AG09319 (cell line): ENCODE measurements around the gene ADCK2.
"Not testable (repeated sequence)": the region's sequence is repeated elsewhere in the genome, so short reads cannot be mapped to it uniquely, and the experiment has no call there.

Source experiments
- DNase-seq: peaks from one replicate; pipeline ENCODE4 v3.0.0-alpha.2; 2010; ENCODE audit warnings: low read depth; ENCODE audit errors: extremely low read depth
- CTCF ChIP-seq: IDR thresholded peaks from 2 replicates; pipeline ENCODE4 v1.5.1; 2011; ENCODE audit warnings: low read depth, mild to moderate bottlenecking, inconsistent platforms, low read length, moderate library complexity

The ADCK2 gene

GRCh38 chr7:140738280-140738679 lies 65.5 kb downstream of the ADCK2 start:
- DNase-seq = no peak
- no peak for TF ChIP-seq CTCF

- not testable (repeated sequence) for DNase-seq
These were observed 70.5 kb downstream of the ADCK2 start for GRCh38 chr7:140743255-140743654.

GRCh38 chr7:140744005-140744404 lies 71.3 kb downstream of the ADCK2 start:
- TF ChIP-seq CTCF = no peak
- no peak for DNase-seq
